Gastroesophageal sphincter (tissue), 4 donors: Measurements from ENCODE around the gene FAM193A. TPM values are rescaled to one million over a fixed set of nuclear protein-coding genes. Genes with fewer than 3 reads are reported as not detected.

Experiments
- ATAC-seq: fragments of 150-250 bp; one replicate; pipeline ENCODE4 v1.9.1; 2016; ENCODE audit warnings: mild to moderate bottlenecking, moderate library complexity
- H3K27ac ChIP-seq, 4 donors: fragments of 200-600 bp; sonication (generic) in 3 of 4; 1 replicate in 3 of 4; 2 replicates in 1 of 4; pipeline ENCODE4 v1.5.1; 2016 to 2019
- H3K27me3 ChIP-seq: fragments of 200-600 bp; sonication (generic); one replicate; pipeline ENCODE4 v1.5.1; 2019
- H3K36me3 ChIP-seq, 2 donors: fragments of 200-600 bp; sonication (generic); one replicate each; pipeline ENCODE4 v1.5.1; 2019; ENCODE audit warnings: control low read depth in 1 of 2
- H3K4me1 ChIP-seq, 3 donors: fragments of 200-600 bp; sonication (generic); 1 replicate in 2 of 3; 2 replicates in 1 of 3; pipeline ENCODE4 v1.5.1; 2016 to 2019; ENCODE audit warnings: control low read depth in 2 of 3
- H3K4me3 ChIP-seq, 2 donors: fragments of 200-600 bp; sonication (generic); one replicate each; pipeline ENCODE4 v1.5.1; 2019; ENCODE audit warnings: mild to moderate bottlenecking in 1 of 2, moderate library complexity in 1 of 2
- H3K9me3 ChIP-seq, 3 donors: fragments of 200-600 bp; sonication (generic); one replicate each; pipeline ENCODE4 v1.5.1; 2017 to 2019; ENCODE audit warnings: control low read depth in 2 of 3
- EP300 ChIP-seq: sonication (generic); formaldehyde crosslinking; IDR thresholded peaks from one replicate; pipeline ENCODE4 v1.6.1; 2017; ENCODE audit warnings: antibody characterized with exemption, mild to moderate bottlenecking
- POLR2A ChIP-seq, 2 donors: fragments of 450-650 bp; IDR thresholded peaks; one replicate each; pipeline ENCODE4 v1.6.1; 2017; ENCODE audit warnings: antibody characterized with exemption in 2 of 2, mild to moderate bottlenecking in 2 of 2, moderate library complexity in 1 of 2
- POLR2AphosphoS5 ChIP-seq: sonication (generic); formaldehyde crosslinking; IDR thresholded peaks from one replicate; pipeline ENCODE4 v1.6.1; 2017; ENCODE audit warnings: antibody characterized with exemption
- WGBS, 2 donors: methylation state at CpG; one replicate each; pipeline ENCODE4 v1.1.5; 2018; ENCODE audit warnings: low coverage in 1 of 2; 5-methylcytosine and 5-hydroxymethylcytosine counted together
- total RNA-seq, 4 donors: library from RNA; depleted of rRNA; stranded (reverse); fragments of >200 nt; gene quantifications; one replicate each; pipeline ENCODE4 v1.1.0, GENCODE V29; 2016
- TF ChIP-seq, protein P1 (sequence below), 4 experiments: fragments of 200-600 bp in 2 of 4; fragments of 450-650 bp in 2 of 4; sonication (generic) in 1 of 4; IDR thresholded peaks; one replicate each; pipeline ENCODE4 v1.5.1; 2017 to 2019; ENCODE audit warnings: antibody characterized with exemption in 4 of 4, mild to moderate bottlenecking in 2 of 4, moderate library complexity in 2 of 4

FAM193A gene
- total RNA-seq, 4 donors from 2014 or later = 24.5 to 35.6 (median 30.2) TPM

DNA sequence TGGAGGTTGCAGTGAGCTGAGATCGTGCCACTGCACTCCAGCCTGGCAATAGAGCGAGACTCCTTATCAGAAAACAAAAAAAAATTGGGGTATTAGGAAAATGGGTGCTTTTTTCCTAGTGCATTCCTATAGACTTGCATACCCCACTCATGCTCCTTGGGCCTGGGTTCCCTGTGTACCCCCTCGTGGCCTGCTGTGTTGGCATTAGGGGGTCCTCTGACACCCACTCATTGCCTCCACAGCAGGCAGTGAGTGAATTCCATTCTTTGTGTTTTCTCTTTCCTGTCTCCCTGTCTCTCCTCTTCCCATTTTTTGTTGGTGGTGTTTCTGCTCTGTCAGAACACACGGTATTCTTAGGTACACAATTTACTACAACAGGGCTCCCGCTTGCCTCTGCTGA lies 176.9 kb downstream of the FAM193A start:
- TF ChIP-seq, protein P1, sequence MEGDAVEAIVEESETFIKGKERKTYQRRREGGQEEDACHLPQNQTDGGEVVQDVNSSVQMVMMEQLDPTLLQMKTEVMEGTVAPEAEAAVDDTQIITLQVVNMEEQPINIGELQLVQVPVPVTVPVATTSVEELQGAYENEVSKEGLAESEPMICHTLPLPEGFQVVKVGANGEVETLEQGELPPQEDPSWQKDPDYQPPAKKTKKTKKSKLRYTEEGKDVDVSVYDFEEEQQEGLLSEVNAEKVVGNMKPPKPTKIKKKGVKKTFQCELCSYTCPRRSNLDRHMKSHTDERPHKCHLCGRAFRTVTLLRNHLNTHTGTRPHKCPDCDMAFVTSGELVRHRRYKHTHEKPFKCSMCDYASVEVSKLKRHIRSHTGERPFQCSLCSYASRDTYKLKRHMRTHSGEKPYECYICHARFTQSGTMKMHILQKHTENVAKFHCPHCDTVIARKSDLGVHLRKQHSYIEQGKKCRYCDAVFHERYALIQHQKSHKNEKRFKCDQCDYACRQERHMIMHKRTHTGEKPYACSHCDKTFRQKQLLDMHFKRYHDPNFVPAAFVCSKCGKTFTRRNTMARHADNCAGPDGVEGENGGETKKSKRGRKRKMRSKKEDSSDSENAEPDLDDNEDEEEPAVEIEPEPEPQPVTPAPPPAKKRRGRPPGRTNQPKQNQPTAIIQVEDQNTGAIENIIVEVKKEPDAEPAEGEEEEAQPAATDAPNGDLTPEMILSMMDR (IDR thresholded peaks at IDR 0.05) = no peak
- TF ChIP-seq EP300 (no peak), POLR2A (IDR thresholded peaks at IDR 0.05) (no peak), POLR2AphosphoS5 (no peak)
- H3K27me3 ChIP-seq = no peaks in the 10 kb centered on the region
- H3K9me3 ChIP-seq = no peaks in the 10 kb centered on the region
- 80 to 81% methylated on average over 3 to 5 of the region's 5 CpGs for WGBS, 2 donors
- no peak overlapping the region for H3K4me3 ChIP-seq
- H3K27ac ChIP-seq = peak overlapping the region in 3 of 4 donors; percentile 12 to 40 (median 35)
- H3K36me3 ChIP-seq = peaks cover 0 to 50% of the 10 kb centered on the region in 2 donors
- no peak for ATAC-seq
- H3K4me1 ChIP-seq = peaks cover 0 to 16% (median 10%) of the 10 kb centered on the region in 3 donors

DNA sequence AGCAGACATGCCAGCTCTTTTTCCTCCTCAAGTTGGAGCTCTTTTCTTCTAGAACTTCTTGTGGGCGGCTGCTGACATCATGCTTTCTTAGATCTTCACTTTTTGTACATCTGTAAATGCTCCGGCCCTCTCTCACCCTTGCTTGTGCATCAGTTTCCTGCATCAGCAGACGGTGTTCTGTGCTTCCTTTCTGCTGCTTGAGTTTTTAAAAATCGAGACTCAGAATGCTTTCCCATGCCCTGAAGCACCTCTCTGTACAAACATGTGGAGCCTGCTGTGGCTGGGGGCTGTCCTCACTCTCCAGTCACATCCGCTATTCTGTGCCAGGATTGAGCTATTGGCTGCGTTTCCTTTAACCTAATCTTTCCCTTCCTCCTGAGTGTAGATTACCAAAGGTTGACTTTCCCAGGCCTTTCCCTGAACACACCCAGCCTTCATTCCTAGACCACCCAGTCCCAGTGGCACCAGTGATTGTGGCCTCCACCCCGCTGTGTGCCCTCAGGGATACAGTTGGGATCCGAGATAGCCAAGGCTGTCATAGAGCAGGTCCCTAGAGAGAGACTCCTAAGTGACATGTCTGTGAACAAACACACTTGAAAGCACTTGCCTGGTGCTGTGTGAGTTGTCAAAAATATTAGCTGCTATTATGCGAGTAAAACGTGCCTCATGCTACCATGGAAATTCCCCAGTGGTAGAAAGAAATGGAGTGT lies 177.8 kb downstream of the FAM193A start:
- H3K9me3 ChIP-seq = no peaks in the 10 kb centered on the region
- 35 to 45% methylated on average over 7 to 8 of the region's 10 CpGs for WGBS, 2 donors
- TF ChIP-seq EP300 (no peak), POLR2AphosphoS5 (no peak), POLR2A (IDR thresholded peaks at IDR 0.05) (no peak)
- TF ChIP-seq, protein P1 (IDR thresholded peaks at IDR 0.05) = no peak
- peaks cover 0 to 16% (median 10%) of the 10 kb centered on the region in 3 donors for H3K4me1 ChIP-seq
- peak; percentile 55 for ATAC-seq
- H3K27ac ChIP-seq = peak overlapping the region in 3 of 4 donors; percentile 7 to 40 (median 35)
- peaks cover 0 to 53% of the 10 kb centered on the region in 2 donors for H3K36me3 ChIP-seq
- no peaks in the 10 kb centered on the region for H3K27me3 ChIP-seq
- H3K4me3 ChIP-seq = no peak overlapping the region

DNA sequence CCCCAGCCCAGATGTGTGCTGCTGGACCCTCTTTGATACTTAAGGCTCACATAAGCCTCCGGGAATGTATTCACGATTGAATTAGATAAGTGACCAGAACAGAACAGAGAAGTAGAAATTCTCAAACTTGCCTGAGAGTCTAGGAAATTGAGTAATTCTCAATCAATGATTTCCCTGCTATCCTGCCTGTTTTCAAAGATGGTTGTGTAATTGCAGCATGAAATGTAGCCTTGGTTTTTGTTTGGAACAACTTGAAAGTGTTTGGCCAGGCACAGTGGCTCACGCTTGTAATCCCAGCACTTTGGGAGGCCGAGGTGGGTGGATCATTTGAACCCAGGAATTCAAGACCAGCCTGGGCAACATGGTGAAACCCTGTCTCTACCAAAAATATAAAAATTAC lies 178.5 kb downstream of the FAM193A start:
- no peak for ATAC-seq
- Histone ChIP-seq H3K27ac (peak overlapping the region in 3 of 4 donors; percentile 7 to 40 (median 35)), H3K27me3 (no peaks in the 10 kb centered on the region), H3K4me3 (no peak overlapping the region), H3K36me3 (peaks cover 0 to 57% of the 10 kb centered on the region in 2 donors), H3K4me1 (peaks cover 0 to 16% (median 10%) of the 10 kb centered on the region in 3 donors), H3K9me3 (no peaks in the 10 kb centered on the region)
- WGBS, 2 donors = 69 to 72% methylated on average over 3 to 4 of the region's 4 CpGs
- TF ChIP-seq POLR2AphosphoS5 (no peak), EP300 (no peak), POLR2A (IDR thresholded peaks at IDR 0.05) (no peak)
- TF ChIP-seq, protein P1 (IDR thresholded peaks at IDR 0.05) = no peak

DNA sequence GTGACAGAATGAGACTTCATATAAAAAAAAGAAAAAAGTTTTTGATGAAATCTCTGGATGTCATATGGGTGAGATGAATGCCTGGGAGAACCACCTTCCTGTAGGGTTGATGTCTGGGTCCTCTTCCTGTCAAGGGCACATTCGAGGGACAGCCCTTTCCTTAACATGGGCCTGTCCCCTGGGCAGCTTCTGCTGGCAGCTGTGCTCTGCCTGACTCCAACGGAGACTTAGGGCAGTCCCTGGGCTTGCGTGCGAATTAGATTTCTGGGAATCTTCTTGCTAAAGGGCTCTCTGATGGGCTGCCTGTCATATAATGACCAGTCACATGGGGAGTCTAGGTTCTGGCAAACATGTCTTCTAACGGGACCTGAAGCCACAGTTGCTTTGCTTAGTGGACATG lies 179.0 kb downstream of the FAM193A start:
- TF ChIP-seq, protein P1 (IDR thresholded peaks at IDR 0.05) = no peak
- TF ChIP-seq POLR2A (IDR thresholded peaks at IDR 0.05) (no peak), POLR2AphosphoS5 (no peak), EP300 (no peak)
- Histone ChIP-seq H3K4me1 (peaks cover 0 to 16% (median 10%) of the 10 kb centered on the region in 3 donors), H3K27ac (peak overlapping the region in 1 of 4 donors; percentile 35), H3K4me3 (no peak overlapping the region), H3K27me3 (no peaks in the 10 kb centered on the region), H3K36me3 (peaks cover 0 to 60% of the 10 kb centered on the region in 2 donors), H3K9me3 (no peaks in the 10 kb centered on the region)
- ATAC-seq = no peak
- 33 to 34% methylated on average over 1 to 4 of the region's 5 CpGs for WGBS, 2 donors

DNA sequence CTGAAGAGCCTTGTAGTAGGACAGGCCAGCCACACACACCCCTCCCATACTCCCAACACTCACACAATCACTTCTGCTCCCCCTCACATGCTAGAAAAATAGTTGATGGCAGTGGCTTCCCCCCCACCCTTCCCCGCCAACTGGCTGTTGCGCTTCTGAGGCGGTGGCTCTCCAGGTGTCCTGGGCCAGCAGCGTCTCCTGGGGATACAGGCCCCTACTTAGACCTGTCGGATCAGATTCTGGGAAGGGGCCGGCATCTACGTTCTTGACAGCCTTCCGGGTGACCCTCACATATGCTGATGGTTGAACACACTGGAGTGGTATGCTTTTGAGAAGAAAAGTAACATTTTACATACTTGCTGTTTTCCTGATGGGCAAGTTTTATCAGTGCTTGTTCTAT lies 179.8 kb downstream of the FAM193A start:
- Histone ChIP-seq H3K27me3 (no peaks in the 10 kb centered on the region), H3K4me3 (no peak overlapping the region), H3K27ac (no peak overlapping the region), H3K36me3 (peaks cover 0 to 64% of the 10 kb centered on the region in 2 donors), H3K9me3 (no peaks in the 10 kb centered on the region), H3K4me1 (peaks cover 0 to 16% (median 10%) of the 10 kb centered on the region in 3 donors)
- ATAC-seq = no peak
- WGBS, 2 donors = 82 to 95% methylated on average over 2 to 3 of the region's 8 CpGs
- TF ChIP-seq EP300 = no peak
- TF ChIP-seq POLR2AphosphoS5 = no peak
- TF ChIP-seq, protein P1 (IDR thresholded peaks at IDR 0.05) = no peak
- TF ChIP-seq POLR2A (IDR thresholded peaks at IDR 0.05) = no peak
